D721Med (cell line): Measurements from ENCODE around the gene TBC1D1.

Experiments
- DNase-seq: peaks from one replicate; pipeline ENCODE4 v3.0.0; 2011; ENCODE audit warnings: low spot score; ENCODE audit not compliant: insufficient read length
- FAIRE-seq: peaks from 2 replicates; lab custom pipeline; 2011; peaks lifted over from hg19 to GRCh38; lab: Jason Lieb, UNC
- TF ChIP-seq, protein P1 (sequence below): IDR thresholded peaks from 2 replicates; pipeline ENCODE4 v1.5.1; 2012; ENCODE audit warnings: mild to moderate bottlenecking, control low read depth; ENCODE audit not compliant: insufficient read depth; ENCODE audit errors: missing control alignments

The TBC1D1 gene

DNA sequence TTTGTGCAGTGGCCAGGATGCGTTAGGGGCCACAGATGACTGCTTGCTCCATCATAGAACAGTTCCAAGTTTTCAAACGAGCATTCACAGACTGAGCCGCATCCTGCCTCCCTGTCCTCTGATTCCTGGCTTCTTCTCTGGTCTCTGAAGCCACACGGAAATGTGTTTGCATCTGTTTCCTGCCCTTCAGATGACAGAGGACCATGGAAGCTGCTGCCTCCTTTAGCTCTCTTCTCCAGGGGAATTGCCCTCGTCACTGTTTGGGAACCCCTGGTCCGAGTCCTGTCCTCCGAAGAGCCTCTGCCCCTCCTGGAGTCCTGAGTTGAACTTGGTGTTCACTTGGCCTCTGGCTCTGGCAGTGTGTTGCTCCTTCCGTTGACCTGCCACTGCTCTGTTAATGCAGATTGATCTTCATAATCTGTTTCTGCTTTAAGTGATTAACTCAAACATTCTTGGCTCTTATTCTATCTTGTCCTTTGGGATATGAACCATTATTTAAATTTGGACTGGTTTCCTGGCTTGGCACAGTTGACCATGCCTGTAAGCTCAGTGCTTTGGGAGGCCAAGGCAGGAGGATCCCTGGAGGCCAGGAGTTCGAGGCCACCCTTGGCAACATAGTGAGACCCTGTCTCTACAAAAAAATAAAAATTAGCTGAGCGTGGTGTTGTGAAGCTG is 165.3 kb downstream of the TBC1D1 start:
- no peak for DNase-seq
- FAIRE-seq: no peak
- TF ChIP-seq, protein P1, sequence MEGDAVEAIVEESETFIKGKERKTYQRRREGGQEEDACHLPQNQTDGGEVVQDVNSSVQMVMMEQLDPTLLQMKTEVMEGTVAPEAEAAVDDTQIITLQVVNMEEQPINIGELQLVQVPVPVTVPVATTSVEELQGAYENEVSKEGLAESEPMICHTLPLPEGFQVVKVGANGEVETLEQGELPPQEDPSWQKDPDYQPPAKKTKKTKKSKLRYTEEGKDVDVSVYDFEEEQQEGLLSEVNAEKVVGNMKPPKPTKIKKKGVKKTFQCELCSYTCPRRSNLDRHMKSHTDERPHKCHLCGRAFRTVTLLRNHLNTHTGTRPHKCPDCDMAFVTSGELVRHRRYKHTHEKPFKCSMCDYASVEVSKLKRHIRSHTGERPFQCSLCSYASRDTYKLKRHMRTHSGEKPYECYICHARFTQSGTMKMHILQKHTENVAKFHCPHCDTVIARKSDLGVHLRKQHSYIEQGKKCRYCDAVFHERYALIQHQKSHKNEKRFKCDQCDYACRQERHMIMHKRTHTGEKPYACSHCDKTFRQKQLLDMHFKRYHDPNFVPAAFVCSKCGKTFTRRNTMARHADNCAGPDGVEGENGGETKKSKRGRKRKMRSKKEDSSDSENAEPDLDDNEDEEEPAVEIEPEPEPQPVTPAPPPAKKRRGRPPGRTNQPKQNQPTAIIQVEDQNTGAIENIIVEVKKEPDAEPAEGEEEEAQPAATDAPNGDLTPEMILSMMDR: no peak

DNA sequence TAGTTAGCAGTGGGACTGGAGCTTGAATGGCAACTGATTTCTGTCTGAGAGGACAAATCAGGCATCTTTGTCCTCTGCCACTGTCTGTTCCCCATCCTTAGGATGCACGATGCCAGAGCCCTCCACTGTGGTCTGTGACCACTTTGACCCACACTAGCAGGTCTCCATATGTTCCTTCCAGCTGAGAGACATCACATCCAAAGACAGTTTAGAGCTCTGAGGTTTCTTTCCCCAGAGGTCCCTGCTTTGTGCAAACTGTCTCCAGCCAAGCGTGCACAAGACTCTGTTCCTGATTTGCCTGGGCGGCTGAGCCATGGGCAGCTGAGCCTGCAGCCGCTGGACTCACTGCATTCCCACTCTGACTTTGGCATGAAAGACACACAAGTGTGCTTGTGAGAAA is 167.3 kb downstream of the TBC1D1 start:
- DNase-seq: no peak
- TF ChIP-seq, protein P1: no peak
- FAIRE-seq: no peak

DNA sequence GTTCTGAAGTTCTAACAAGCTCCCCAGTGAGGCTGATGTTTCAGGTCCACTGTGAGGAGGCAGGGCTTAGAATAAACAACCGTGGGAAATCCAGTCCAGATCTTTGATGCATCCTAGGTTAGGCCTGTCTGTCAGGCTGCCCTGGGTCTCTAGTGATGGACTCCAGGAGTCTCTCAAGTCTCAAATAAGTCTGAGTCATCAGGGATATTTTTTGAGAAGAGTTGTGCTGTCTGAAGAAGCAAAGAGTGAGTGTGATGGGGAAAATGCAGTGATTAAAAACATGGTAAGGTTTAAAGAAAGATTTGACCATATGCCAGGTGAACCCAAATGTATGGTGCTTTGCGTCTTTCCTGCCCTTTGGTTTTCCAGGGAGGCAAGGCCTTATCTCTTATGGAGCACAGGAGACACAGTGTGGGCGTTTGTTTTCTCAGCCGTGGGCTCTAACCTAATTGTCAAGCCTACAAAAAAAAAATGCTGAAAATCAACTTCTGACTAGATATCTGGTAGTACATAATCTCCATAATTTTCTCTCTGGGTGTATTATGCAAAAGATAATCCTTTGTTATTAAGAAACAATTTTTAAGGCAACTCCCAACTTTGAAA is 170.0 kb downstream of the TBC1D1 start:
- DNase-seq (no peak), FAIRE-seq (no peak)
- TF ChIP-seq, protein P1: no peak

DNA sequence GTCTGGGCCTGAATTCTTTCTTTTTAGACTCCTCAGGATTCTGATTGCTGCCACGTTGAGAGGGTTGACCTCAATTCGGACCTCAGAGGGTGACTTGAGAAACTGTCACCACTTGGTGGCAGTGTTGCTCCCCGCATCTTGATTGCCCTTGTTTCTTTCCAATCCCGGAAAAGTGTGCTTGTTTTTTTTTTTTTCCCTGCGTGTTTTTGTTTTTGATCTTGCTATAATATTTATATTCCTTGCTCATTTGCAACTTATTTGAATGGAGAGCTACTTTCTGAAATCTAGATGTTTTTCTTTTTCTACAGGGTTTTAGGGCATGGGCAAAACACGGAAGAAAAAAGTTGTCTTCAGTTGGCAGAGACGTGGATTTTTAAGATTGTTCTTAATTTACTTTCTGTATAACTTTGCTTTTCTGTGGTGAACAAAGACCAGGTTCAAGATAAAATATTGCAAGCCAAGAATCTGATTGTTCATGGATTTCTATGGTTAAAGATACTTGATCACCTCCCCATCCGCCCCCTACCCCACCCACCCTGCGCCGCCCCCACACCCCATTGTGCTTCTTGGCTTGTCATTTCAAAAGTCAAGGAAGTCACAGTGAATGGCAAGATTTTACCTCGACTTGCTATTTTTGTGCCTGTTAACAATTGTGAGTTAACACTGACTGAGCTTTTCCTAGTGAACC is 171.3 kb downstream of the TBC1D1 start:
- TF ChIP-seq, protein P1: peak; percentile 87
- DNase-seq: peak; percentile 31
- FAIRE-seq: no peak

DNA sequence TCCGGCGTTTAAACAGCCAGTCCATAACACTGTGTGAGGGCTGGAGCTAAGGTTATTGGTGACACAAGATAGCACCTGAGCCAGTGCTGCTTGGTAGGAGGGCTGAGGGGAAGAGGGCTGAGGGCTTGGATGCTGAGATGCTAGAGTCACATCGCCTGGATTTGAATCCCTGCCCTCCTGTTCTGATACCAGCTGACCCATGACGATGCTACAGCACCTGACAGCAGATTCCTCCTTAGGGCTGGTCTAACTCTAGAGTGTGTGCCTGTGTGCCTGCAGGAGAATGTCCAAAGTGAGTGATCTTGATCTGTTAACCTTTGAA is 171.9 kb downstream of the TBC1D1 start:
- FAIRE-seq (no peak), DNase-seq (no peak)
- TF ChIP-seq, protein P1: no peak

DNA sequence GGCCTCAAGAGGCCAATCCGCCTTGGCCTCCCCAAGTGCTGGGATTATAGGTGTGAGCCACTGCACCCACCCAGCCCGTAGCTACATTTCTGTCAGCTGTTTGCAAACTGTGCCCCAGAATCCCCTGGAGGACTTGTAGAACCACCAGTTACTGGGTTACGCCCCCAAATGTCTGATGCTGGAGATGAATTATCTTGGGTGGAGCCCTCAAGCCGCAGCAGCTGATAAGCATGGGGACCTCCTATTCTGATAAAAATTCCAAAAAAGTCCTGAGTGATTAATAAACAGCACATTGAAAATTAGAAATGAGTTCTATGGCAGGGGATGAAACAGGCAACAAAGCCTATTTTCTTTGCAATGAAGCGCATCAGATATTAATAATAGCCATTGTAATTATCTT is 174.3 kb downstream of the TBC1D1 start:
- DNase-seq (no peak), FAIRE-seq (no peak)
- TF ChIP-seq, protein P1: no peak

DNA sequence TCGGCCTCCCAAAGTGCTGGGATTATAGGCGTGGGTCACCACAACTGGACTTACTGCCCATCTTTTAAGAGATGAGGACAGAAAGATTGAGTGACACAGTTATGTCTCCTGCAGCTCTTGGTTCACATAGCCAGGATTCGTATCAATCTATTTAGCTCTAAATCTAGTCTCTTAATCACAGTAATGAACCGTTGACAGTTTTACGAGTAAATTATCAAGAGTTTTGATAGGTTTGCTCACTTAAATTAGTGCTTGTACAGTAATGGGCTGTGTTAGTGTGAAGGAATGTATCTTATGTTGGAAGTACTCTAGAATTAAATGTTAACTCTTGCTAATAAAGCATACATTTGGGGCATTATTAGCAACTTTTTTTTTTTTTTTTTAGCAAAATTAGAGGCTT is 175.0 kb downstream of the TBC1D1 start:
- TF ChIP-seq, protein P1: no peak
- no peak for DNase-seq
- no peak for FAIRE-seq
